ENCODE data around the gene AFMID. TPM values are rescaled to one million over a fixed set of nuclear protein-coding genes. Genes with fewer than 3 reads are reported as not detected.

Gene AFMID
- total and polyA plus RNA-seq, 2 experiments from 2014 or later = 23.6 to 85.8 TPM

GRCh38 chr17:78227455-78227916, 40.3 kb downstream of the AFMID start:
- H3K4me1 ChIP-seq (ENCODE audit: low read depth) = no peaks in the 10 kb centered on the region
- no peak overlapping the region for H3K4me3 ChIP-seq
- no peak overlapping the region for H3K27ac ChIP-seq
- peaks cover 37% of the 10 kb centered on the region for H3K27me3 ChIP-seq
- TF ChIP-seq CTCF (IDR thresholded peaks at IDR 0.05; ENCODE audit: low read depth, low read length) = no peak
- H3K9me3 ChIP-seq (ENCODE audit: low read depth) = no peaks in the 10 kb centered on the region
- no peak for DNase-seq (ENCODE audit: low read depth in 1 of 2, low spot score in 1 of 2)
- H3K36me3 ChIP-seq = no peaks in the 10 kb centered on the region

GRCh38 chr17:78228176-78228575, 41.0 kb downstream of the AFMID start:
- no peak overlapping the region for H3K27ac ChIP-seq
- no peaks in the 10 kb centered on the region for H3K4me1 ChIP-seq (ENCODE audit: low read depth)
- no peak for TF ChIP-seq CTCF (IDR thresholded peaks at IDR 0.05; ENCODE audit: low read depth, low read length)
- H3K27me3 ChIP-seq = peaks cover 44% of the 10 kb centered on the region
- no peaks in the 10 kb centered on the region for H3K36me3 ChIP-seq
- no peak for DNase-seq (ENCODE audit: low read depth in 1 of 2, low spot score in 1 of 2)
- no peaks in the 10 kb centered on the region for H3K9me3 ChIP-seq (ENCODE audit: low read depth)
- no peak overlapping the region for H3K4me3 ChIP-seq

GRCh38 chr17:78230252-78230962, 43.2 kb downstream of the AFMID start:
- DNase-seq (ENCODE audit: low read depth in 1 of 2, low spot score in 1 of 2) = no peak
- Histone ChIP-seq H3K27me3 (peaks cover 44% of the 10 kb centered on the region), H3K4me3 (no peak overlapping the region), H3K36me3 (no peaks in the 10 kb centered on the region), H3K4me1 (ENCODE audit: low read depth) (no peaks in the 10 kb centered on the region), H3K27ac (no peak overlapping the region), H3K9me3 (ENCODE audit: low read depth) (no peaks in the 10 kb centered on the region)
- TF ChIP-seq CTCF (IDR thresholded peaks at IDR 0.05; ENCODE audit: low read depth, low read length) = no peak

GRCh38 chr17:78230996-78231935, 44.1 kb downstream of the AFMID start, which contains the start of gene TMEM235:
TSS of gene TMEM235 (plus strand) at chr17:78231631. CDS start at chr17:78232024, 393 bp downstream.
- Histone ChIP-seq H3K27me3 (peaks cover 44% of the 10 kb centered on the region), H3K4me1 (ENCODE audit: low read depth) (no peaks in the 10 kb centered on the region), H3K4me3 (peak within 1 kb of the TSS; percentile 23), H3K27ac (no peak within 1 kb of the TSS), H3K9me3 (ENCODE audit: low read depth) (no peaks in the 10 kb centered on the region), H3K36me3 (no peaks in the 10 kb centered on the region)
- DNase-seq (ENCODE audit: low read depth in 1 of 2, low spot score in 1 of 2) = no peak
- TF ChIP-seq CTCF (IDR thresholded peaks at IDR 0.05; ENCODE audit: low read depth, low read length) = no peak

- Histone ChIP-seq H3K27ac (no peak overlapping the region), H3K36me3 (no peaks in the 10 kb centered on the region), H3K4me1 (ENCODE audit: low read depth) (no peaks in the 10 kb centered on the region), H3K27me3 (peaks cover 42% of the 10 kb centered on the region), H3K4me3 (peak overlapping the region; percentile 23), H3K9me3 (ENCODE audit: low read depth) (no peaks in the 10 kb centered on the region)
- peak in 1 of 2 donors; percentile 52 for DNase-seq (ENCODE audit: low read depth in 1 of 2, low spot score in 1 of 2)
- TF ChIP-seq CTCF (IDR thresholded peaks at IDR 0.05; ENCODE audit: low read depth, low read length) = no peak
Measured at GRCh38 chr17:78231991-78232858, 45.1 kb downstream of the AFMID start.

Measured in cardiac muscle cell (in vitro differentiated cells and primary cell).